ENCODE data around the gene LBX2.
A peak's percentile ranks its signal among the peaks of the same experiment; 100 is the strongest.
"Not testable (repeated sequence)": the region's sequence is repeated elsewhere in the genome, so short reads cannot be mapped to it uniquely, and the experiment has no call there.

LBX2 gene

GRCh38 chr2:74481961-74482800 is 17.2 kb downstream of the LBX2 start:
- DNase-seq: peak in 1 of 2 experiments; percentile 49

- DNase-seq: no peak
Observed at GRCh38 chr2:74481431-74481830, 18.0 kb downstream of the LBX2 start.

- DNase-seq: no peak
Observed at GRCh38 chr2:74474899-74475298, 24.5 kb downstream of the LBX2 start.

- no peak for DNase-seq
Observed at GRCh38 chr2:74474481-74474880, 24.9 kb downstream of the LBX2 start.

- no peak for DNase-seq
Observed at GRCh38 chr2:74472945-74473258, 26.5 kb downstream of the LBX2 start.

GRCh38 chr2:74472086-74472944 is 27.1 kb downstream of the LBX2 start, which contains the start of gene MRPL53:
MRPL53 (minus strand) TSS chr2:74472680; CDS start chr2:74472660, 20 bp downstream.
- DNase-seq: peak; percentile 91 to 98

GRCh38 chr2:74471332-74472065 is 27.9 kb downstream of the LBX2 start:
- no peak for DNase-seq

- DNase-seq: not testable (repeated sequence)
Observed at GRCh38 chr2:74470742-74471141, 28.7 kb downstream of the LBX2 start.

GRCh38 chr2:74464406-74464805 is 35.0 kb downstream of the LBX2 start:
- no peak for DNase-seq

GRCh38 chr2:74462786-74463105 is 36.7 kb downstream of the LBX2 start:
- DNase-seq: no peak

- DNase-seq: no peak
Observed at GRCh38 chr2:74462054-74462785, 37.2 kb downstream of the LBX2 start.

GRCh38 chr2:74461187-74462053 is 38.0 kb downstream of the LBX2 start:
- no peak for DNase-seq

GRCh38 chr2:74460187-74460586 is 39.2 kb downstream of the LBX2 start:
- not testable (repeated sequence) for DNase-seq

GRCh38 chr2:74459503-74460118 is 39.8 kb downstream of the LBX2 start:
- DNase-seq: not testable (repeated sequence)

- no peak for DNase-seq
Observed at GRCh38 chr2:74458938-74459363, 40.5 kb downstream of the LBX2 start.

- DNase-seq: peak; percentile 95 to 99
Observed at GRCh38 chr2:74458132-74458937, 41.1 kb downstream of the LBX2 start, which contains the start of gene WBP1. WBP1 (plus strand) TSS chr2:74458438; CDS start chr2:74458603, 165 bp downstream.

GRCh38 chr2:74457549-74458131 is 41.8 kb downstream of the LBX2 start:
- peak; percentile 78 to 80 for DNase-seq

- DNase-seq: no peak
Observed at GRCh38 chr2:74457129-74457548, 42.3 kb downstream of the LBX2 start.
